ENCODE measurements around the gene CDC42BPB.

Gene CDC42BPB

DNA sequence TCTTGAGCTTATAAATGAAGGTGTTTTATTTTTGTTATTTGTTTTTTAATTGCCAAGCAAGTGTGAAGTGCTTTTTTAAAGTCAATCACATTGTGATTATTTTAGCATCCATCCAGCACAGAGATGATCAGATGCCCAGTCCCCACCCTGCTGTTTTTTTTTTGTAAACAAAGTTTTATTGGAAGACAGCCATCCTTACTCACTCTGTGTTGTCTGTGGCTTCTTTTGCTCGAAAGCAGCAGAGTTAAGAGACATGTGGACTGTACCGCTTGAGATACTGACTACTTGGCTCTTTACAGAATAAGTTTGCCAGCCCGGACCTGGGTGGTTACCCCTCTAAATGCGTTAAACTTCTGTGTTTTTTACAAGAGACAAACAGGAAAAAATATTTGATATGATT lies 165.8 kb downstream of the CDC42BPB start:
- TF ChIP-seq, protein P1, sequence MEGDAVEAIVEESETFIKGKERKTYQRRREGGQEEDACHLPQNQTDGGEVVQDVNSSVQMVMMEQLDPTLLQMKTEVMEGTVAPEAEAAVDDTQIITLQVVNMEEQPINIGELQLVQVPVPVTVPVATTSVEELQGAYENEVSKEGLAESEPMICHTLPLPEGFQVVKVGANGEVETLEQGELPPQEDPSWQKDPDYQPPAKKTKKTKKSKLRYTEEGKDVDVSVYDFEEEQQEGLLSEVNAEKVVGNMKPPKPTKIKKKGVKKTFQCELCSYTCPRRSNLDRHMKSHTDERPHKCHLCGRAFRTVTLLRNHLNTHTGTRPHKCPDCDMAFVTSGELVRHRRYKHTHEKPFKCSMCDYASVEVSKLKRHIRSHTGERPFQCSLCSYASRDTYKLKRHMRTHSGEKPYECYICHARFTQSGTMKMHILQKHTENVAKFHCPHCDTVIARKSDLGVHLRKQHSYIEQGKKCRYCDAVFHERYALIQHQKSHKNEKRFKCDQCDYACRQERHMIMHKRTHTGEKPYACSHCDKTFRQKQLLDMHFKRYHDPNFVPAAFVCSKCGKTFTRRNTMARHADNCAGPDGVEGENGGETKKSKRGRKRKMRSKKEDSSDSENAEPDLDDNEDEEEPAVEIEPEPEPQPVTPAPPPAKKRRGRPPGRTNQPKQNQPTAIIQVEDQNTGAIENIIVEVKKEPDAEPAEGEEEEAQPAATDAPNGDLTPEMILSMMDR (IDR thresholded peaks at IDR 0.05; ENCODE audit: low read depth, low read length, missing control alignments), result no peak
- H3K4me3 ChIP-seq (ENCODE audit: low read depth, low read length), result no peak overlapping the region
- DNase-seq (ENCODE audit: low read depth), result no peak

DNA sequence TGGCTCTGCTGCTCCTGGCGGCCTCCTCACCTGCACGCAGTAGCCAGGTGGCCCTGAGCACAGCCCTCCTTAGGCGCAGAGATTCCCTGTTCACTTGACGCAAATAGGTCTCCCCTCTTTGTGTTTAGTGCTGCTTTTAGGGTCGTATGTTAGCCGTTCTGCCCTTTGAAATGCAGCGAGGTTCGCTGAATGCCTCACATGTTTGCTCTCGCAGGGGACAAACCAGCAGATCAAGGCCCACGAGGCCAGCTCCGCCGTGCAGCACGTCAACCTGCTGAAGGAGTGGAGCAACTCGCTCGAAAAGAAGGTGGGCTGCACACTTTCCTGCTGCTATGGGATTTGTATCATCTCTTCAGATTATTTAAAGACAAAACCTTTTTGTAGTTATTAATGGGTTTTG lies 166.2 kb downstream of the CDC42BPB start:
- H3K4me3 ChIP-seq (ENCODE audit: low read depth, low read length), result no peak overlapping the region
- TF ChIP-seq, protein P1 (IDR thresholded peaks at IDR 0.05; ENCODE audit: low read depth, low read length, missing control alignments), result no peak
- no peak for DNase-seq (ENCODE audit: low read depth)

DNA sequence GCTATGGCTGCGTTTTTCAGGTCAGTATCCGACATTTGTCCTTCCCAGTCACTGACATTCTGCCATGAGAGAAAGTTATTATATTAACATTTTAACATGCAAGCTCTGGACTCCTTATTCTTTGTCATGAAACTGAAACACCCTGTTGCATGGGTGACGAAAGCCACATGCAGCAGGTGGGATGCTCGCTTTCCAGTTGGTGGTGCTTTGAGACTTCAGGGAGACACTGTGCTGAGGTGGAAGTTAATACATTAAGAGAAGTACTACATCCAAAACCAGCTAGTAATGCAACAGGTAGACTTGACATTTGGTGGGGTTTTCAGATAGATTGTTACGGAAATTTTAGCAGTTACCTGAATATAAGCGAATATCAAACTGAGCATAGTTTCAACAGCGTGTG lies 167.7 kb downstream of the CDC42BPB start:
- no peak for DNase-seq (ENCODE audit: low read depth)
- TF ChIP-seq, protein P1 (IDR thresholded peaks at IDR 0.05; ENCODE audit: low read depth, low read length, missing control alignments), result no peak
- H3K4me3 ChIP-seq (ENCODE audit: low read depth, low read length), result no peak overlapping the region

DNA sequence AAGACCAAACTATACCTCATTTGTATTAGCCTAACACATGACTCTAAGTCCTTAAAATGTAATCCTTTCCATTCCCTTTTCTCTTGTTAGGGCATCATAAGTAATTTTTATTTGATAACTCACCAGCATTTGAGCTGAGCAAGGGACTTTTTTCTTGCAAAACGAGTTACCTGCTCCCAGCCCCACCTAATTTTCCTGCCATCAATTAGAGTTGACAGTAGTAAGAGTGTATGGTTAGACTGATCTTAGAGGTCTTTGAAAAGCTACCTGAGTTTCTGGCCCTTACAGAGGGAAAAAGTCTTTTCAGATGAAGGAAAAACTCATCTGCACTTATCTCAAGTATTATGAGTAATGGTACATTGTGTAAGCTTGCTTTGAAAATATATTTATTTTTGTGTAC lies 168.6 kb downstream of the CDC42BPB start:
- no peak for DNase-seq (ENCODE audit: low read depth)
- H3K4me3 ChIP-seq (ENCODE audit: low read depth, low read length), result no peak overlapping the region
- TF ChIP-seq, protein P1 (IDR thresholded peaks at IDR 0.05; ENCODE audit: low read depth, low read length, missing control alignments), result no peak

DNA sequence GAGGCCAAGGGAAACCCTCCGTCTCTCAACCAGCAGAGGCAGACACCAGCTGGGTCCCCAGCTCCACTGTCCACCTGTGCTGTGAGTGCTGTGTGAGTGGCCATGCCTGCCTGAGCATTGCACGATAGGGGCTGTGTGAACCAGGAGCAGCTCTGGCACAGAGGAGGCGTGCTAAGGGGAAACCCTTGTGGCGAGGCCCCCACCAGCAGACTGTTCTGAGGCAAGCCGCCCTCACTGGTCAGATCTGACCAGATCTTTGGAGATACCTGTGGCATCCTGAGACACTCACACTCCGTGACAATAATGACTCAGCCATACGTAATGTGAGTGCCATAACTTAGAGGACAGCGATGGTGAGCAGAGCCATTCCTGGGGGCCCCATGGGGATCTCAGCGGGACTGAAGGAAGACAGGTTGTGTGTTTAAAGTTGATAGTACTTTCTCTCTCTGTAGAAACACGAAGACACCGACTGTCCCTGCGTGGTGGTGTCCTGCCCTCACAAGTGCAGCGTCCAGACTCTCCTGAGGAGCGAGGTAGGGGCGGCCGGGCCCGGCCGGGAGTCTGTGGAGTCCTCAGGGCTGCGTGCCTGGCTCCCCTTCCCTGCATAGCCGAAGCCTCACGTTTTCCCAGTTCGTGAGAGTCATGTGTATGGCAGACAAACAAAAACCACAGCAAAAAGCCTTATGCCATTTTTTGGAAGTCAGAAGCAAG lies 171.5 kb downstream of the CDC42BPB start:
- TF ChIP-seq, protein P1 (IDR thresholded peaks at IDR 0.05; ENCODE audit: low read depth, low read length, missing control alignments), result no peak
- no peak for DNase-seq (ENCODE audit: low read depth)
- no peak overlapping the region for H3K4me3 ChIP-seq (ENCODE audit: low read depth, low read length)

DNA sequence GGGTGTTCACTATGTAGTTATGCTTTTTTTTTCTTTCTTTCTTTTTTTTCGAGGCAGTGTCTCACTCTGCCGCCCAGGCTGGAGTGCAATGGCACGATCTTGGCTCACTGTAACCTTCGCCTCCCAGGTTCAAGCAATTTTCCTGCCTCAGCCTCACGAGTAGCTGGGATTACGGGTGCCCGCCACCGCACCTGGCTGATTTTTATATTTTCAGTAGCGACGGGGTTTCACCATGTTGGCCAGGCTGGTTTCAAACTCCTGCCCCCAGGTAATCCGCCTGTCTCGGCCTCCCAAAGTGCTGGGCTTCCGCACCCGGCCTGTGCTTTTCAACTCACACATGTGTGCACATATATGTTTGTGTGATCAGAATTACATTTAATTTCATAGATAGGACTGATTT lies 173.8 kb downstream of the CDC42BPB start:
- TF ChIP-seq, protein P1 (IDR thresholded peaks at IDR 0.05; ENCODE audit: low read depth, low read length, missing control alignments), result no peak
- H3K4me3 ChIP-seq (ENCODE audit: low read depth, low read length), result no peak overlapping the region

DNA sequence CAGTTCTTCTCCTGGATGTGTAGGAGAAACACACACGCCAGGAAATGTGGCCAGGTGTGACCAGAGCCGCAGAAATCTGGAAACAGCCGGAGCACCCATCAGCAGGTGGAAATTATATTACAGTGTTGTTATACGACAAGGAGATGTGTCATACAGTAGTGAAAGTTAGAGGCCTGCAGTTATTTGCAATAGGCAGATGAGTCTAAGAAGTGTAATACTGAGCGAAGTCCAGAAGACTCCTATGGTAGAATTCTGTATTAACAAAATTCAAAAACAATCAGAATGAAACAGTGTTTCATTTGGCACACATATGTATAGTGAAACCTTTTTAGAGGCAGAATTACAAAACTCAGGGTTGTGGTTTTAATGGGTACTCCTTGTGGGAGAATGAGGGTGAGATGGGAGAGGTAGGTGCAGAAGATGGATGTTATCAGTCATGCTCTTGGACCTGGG lies 174.2 kb downstream of the CDC42BPB start:
- H3K4me3 ChIP-seq (ENCODE audit: low read depth, low read length), result no peak overlapping the region
- DNase-seq (ENCODE audit: low read depth), result no peak
- TF ChIP-seq, protein P1 (IDR thresholded peaks at IDR 0.05; ENCODE audit: low read depth, low read length, missing control alignments), result no peak

More for the DNA sequence above, 173.8 kb downstream of the CDC42BPB start:
- DNase-seq (ENCODE audit: low read depth), result no peak
